ENCODE data around the gene OR2A7. TPM values are rescaled to one million over a fixed set of nuclear protein-coding genes. Genes with fewer than 3 reads are reported as not detected.
"Not testable (repeated sequence)": the region's sequence is repeated elsewhere in the genome, so short reads cannot be mapped to it uniquely, and the experiment has no call there.

The OR2A7 gene
- total RNA-seq, 2 donors from 2014 or later, result 3.8 to 4.8 TPM

- not testable (repeated sequence) for H3K36me3 Mint-ChIP-seq (ENCODE audit: low read depth); H3K27ac Mint-ChIP-seq; H3K27ac ChIP-seq (ENCODE audit: low read depth, low read length); H3K9ac ChIP-seq (ENCODE audit: extremely low read depth, low read length, poor library complexity, severe bottlenecking); H3K9me3 Mint-ChIP-seq; H3K4me3 ChIP-seq (ENCODE audit: low read length); H3K4me1 ChIP-seq (ENCODE audit: control insufficient read depth, insufficient read depth, low read length); H3K27me3 Mint-ChIP-seq (ENCODE audit: insufficient read depth); H3K27me3 ChIP-seq (ENCODE audit: control insufficient read depth, insufficient read depth, low read length, poor library complexity, severe bottlenecking); H3K36me3 ChIP-seq (ENCODE audit: control insufficient read depth, insufficient read depth, low read length); H3K4me1 Mint-ChIP-seq; H3K4me3 Mint-ChIP-seq; H3K9me3 ChIP-seq (ENCODE audit: control insufficient read depth, low read length); DNase-seq
- WGBS, 2 experiments (ENCODE audit: insufficient coverage in 1 of 2, insufficient read length in 1 of 2), result 81% methylated on average over 2 of the region's 4 CpGs; no CpG with 5 or more reads in 1 of the 2 experiments
These were observed 17.9 kb upstream of the OR2A7 start for GRCh38 chr7:144282490-144282889.

- DNase-seq; H3K27me3 ChIP-seq (ENCODE audit: control insufficient read depth, insufficient read depth, low read length, poor library complexity, severe bottlenecking); H3K9me3 ChIP-seq (ENCODE audit: control insufficient read depth, low read length); H3K4me3 Mint-ChIP-seq; H3K9me3 Mint-ChIP-seq; H3K9ac ChIP-seq (ENCODE audit: extremely low read depth, low read length, poor library complexity, severe bottlenecking); H3K4me1 ChIP-seq (ENCODE audit: control insufficient read depth, insufficient read depth, low read length); H3K36me3 Mint-ChIP-seq (ENCODE audit: low read depth); H3K27me3 Mint-ChIP-seq (ENCODE audit: insufficient read depth); H3K27ac Mint-ChIP-seq; H3K4me3 ChIP-seq (ENCODE audit: low read length); H3K4me1 Mint-ChIP-seq; H3K27ac ChIP-seq (ENCODE audit: low read depth, low read length); H3K36me3 ChIP-seq (ENCODE audit: control insufficient read depth, insufficient read depth, low read length): not testable (repeated sequence)
- WGBS, 2 experiments (ENCODE audit: insufficient coverage in 1 of 2, insufficient read length in 1 of 2), result no CpG with 5 or more reads among the region's 8 CpGs
These were observed 17.4 kb upstream of the OR2A7 start for GRCh38 chr7:144281981-144282380.

GRCh38 chr7:144280010-144280409 is 15.4 kb upstream of the OR2A7 start:
- WGBS, 2 experiments (ENCODE audit: insufficient coverage in 1 of 2, insufficient read length in 1 of 2), result 100% methylated on average over 2 of the region's 6 CpGs; no CpG with 5 or more reads in 1 of the 2 experiments
- H3K4me1 Mint-ChIP-seq; H3K27me3 ChIP-seq (ENCODE audit: control insufficient read depth, insufficient read depth, low read length, poor library complexity, severe bottlenecking); H3K27ac Mint-ChIP-seq; H3K27ac ChIP-seq (ENCODE audit: low read depth, low read length); H3K4me1 ChIP-seq (ENCODE audit: control insufficient read depth, insufficient read depth, low read length); H3K9ac ChIP-seq (ENCODE audit: extremely low read depth, low read length, poor library complexity, severe bottlenecking); H3K4me3 Mint-ChIP-seq; H3K9me3 Mint-ChIP-seq; H3K9me3 ChIP-seq (ENCODE audit: control insufficient read depth, low read length); H3K4me3 ChIP-seq (ENCODE audit: low read length); H3K36me3 ChIP-seq (ENCODE audit: control insufficient read depth, insufficient read depth, low read length); H3K27me3 Mint-ChIP-seq (ENCODE audit: insufficient read depth); H3K36me3 Mint-ChIP-seq (ENCODE audit: low read depth); DNase-seq: not testable (repeated sequence)

GRCh38 chr7:144275281-144275680 is 10.7 kb upstream of the OR2A7 start:
- not testable (repeated sequence) for DNase-seq; H3K27ac Mint-ChIP-seq; H3K36me3 Mint-ChIP-seq (ENCODE audit: low read depth); H3K9me3 Mint-ChIP-seq; H3K4me1 Mint-ChIP-seq; H3K4me3 ChIP-seq (ENCODE audit: low read length); H3K36me3 ChIP-seq (ENCODE audit: control insufficient read depth, insufficient read depth, low read length); H3K27me3 Mint-ChIP-seq (ENCODE audit: insufficient read depth); H3K4me1 ChIP-seq (ENCODE audit: control insufficient read depth, insufficient read depth, low read length); H3K9me3 ChIP-seq (ENCODE audit: control insufficient read depth, low read length); H3K9ac ChIP-seq (ENCODE audit: extremely low read depth, low read length, poor library complexity, severe bottlenecking); H3K4me3 Mint-ChIP-seq; H3K27me3 ChIP-seq (ENCODE audit: control insufficient read depth, insufficient read depth, low read length, poor library complexity, severe bottlenecking); H3K27ac ChIP-seq (ENCODE audit: low read depth, low read length)
- 82% methylated on average over 3 of the region's 6 CpGs; no CpG with 5 or more reads in 1 of the 2 experiments for WGBS, 2 experiments (ENCODE audit: insufficient coverage in 1 of 2, insufficient read length in 1 of 2)

- H3K4me3 ChIP-seq (ENCODE audit: low read length); H3K9me3 ChIP-seq (ENCODE audit: control insufficient read depth, low read length); H3K36me3 ChIP-seq (ENCODE audit: control insufficient read depth, insufficient read depth, low read length); H3K4me3 Mint-ChIP-seq; H3K36me3 Mint-ChIP-seq (ENCODE audit: low read depth); H3K27ac ChIP-seq (ENCODE audit: low read depth, low read length); H3K4me1 ChIP-seq (ENCODE audit: control insufficient read depth, insufficient read depth, low read length); H3K9me3 Mint-ChIP-seq; H3K27me3 ChIP-seq (ENCODE audit: control insufficient read depth, insufficient read depth, low read length, poor library complexity, severe bottlenecking); H3K27ac Mint-ChIP-seq; H3K27me3 Mint-ChIP-seq (ENCODE audit: insufficient read depth); DNase-seq; H3K9ac ChIP-seq (ENCODE audit: extremely low read depth, low read length, poor library complexity, severe bottlenecking); H3K4me1 Mint-ChIP-seq: not testable (repeated sequence)
- WGBS, 2 experiments (ENCODE audit: insufficient coverage in 1 of 2, insufficient read length in 1 of 2), result no CpG with 5 or more reads among the region's 19 CpGs
These were observed 4.6 kb upstream of the OR2A7 start, which contains the start of gene CTAGE8 for GRCh38 chr7:144269188-144269587. Gene CTAGE8, minus strand, starts transcription at chr7:144269288. Its CDS starts 38 bp downstream, at chr7:144269250.

- H3K4me3 Mint-ChIP-seq; H3K9me3 ChIP-seq (ENCODE audit: control insufficient read depth, low read length); H3K27me3 Mint-ChIP-seq (ENCODE audit: insufficient read depth); H3K27me3 ChIP-seq (ENCODE audit: control insufficient read depth, insufficient read depth, low read length, poor library complexity, severe bottlenecking); H3K4me1 ChIP-seq (ENCODE audit: control insufficient read depth, insufficient read depth, low read length); H3K4me1 Mint-ChIP-seq; DNase-seq; H3K36me3 Mint-ChIP-seq (ENCODE audit: low read depth); H3K27ac Mint-ChIP-seq; H3K36me3 ChIP-seq (ENCODE audit: control insufficient read depth, insufficient read depth, low read length); H3K27ac ChIP-seq (ENCODE audit: low read depth, low read length); H3K9ac ChIP-seq (ENCODE audit: extremely low read depth, low read length, poor library complexity, severe bottlenecking); H3K4me3 ChIP-seq (ENCODE audit: low read length); H3K9me3 Mint-ChIP-seq: not testable (repeated sequence)
- no CpG with 5 or more reads among the region's 2 CpGs for WGBS, 2 experiments (ENCODE audit: insufficient coverage in 1 of 2, insufficient read length in 1 of 2)
These were observed 2.5 kb downstream of the OR2A7 start for GRCh38 chr7:144262128-144262527.

- not testable (repeated sequence) for H3K36me3 ChIP-seq (ENCODE audit: control insufficient read depth, insufficient read depth, low read length); H3K4me1 ChIP-seq (ENCODE audit: control insufficient read depth, insufficient read depth, low read length); H3K9ac ChIP-seq (ENCODE audit: extremely low read depth, low read length, poor library complexity, severe bottlenecking); H3K27ac ChIP-seq (ENCODE audit: low read depth, low read length); H3K9me3 ChIP-seq (ENCODE audit: control insufficient read depth, low read length); DNase-seq; H3K4me3 ChIP-seq (ENCODE audit: low read length); H3K27me3 ChIP-seq (ENCODE audit: control insufficient read depth, insufficient read depth, low read length, poor library complexity, severe bottlenecking); H3K4me3 Mint-ChIP-seq; H3K36me3 Mint-ChIP-seq (ENCODE audit: low read depth); H3K9me3 Mint-ChIP-seq; H3K27ac Mint-ChIP-seq; H3K27me3 Mint-ChIP-seq (ENCODE audit: insufficient read depth)
- no CpG with 5 or more reads among the region's 14 CpGs for WGBS, 2 experiments (ENCODE audit: insufficient coverage in 1 of 2, insufficient read length in 1 of 2)
- H3K4me1 Mint-ChIP-seq, result peaks cover 13% of the 10 kb centered on the region
These were observed 5.5 kb downstream of the OR2A7 start for GRCh38 chr7:144259067-144259466.

Data from endodermal cell (in vitro differentiated cells).